Measurements from ENCODE around the gene MAGEB5. TPM values are rescaled to one million over a fixed set of nuclear protein-coding genes. Genes with fewer than 3 reads are reported as not detected.

Gene MAGEB5
- total RNA-seq (not detected in 2 replicates), polyA plus RNA-seq (not detected in 2 replicates), polyA minus RNA-seq (not detected in 2 replicates), Bru-seq, nascent RNA (not detected), BruChase-seq, experiment 1, labeled RNA remaining after a 6-hour chase (not detected), BruChase-seq, experiment 2, labeled RNA remaining after a 2-hour chase (not detected)
- not detected in 2 replicates for polyA plus RNA-seq (2011; cell fraction: cytosol; rRNA removed)
- polyA plus RNA-seq (2011; cell fraction: nucleus; rRNA removed): not detected in 2 replicates
- not detected in 2 replicates for polyA plus RNA-seq (2012)
- not detected for polyA minus RNA-seq (2011; cell fraction: cytosol; rRNA and poly(A)+ RNA removed)
- not detected in 2 replicates for polyA minus RNA-seq (2011; cell fraction: nucleus; rRNA and poly(A)+ RNA removed)
- long read RNA-seq: 0 reads

- Histone ChIP-seq H3K4me1 (ENCODE audit: control insufficient read depth, extremely low read depth, insufficient read depth, low read length) (no peaks in the 10 kb centered on the region), H3K27ac (ENCODE audit: insufficient read depth, low read depth, low read length) (no peak within 1 kb of the TSS), H3K4me3 (replicated peaks in 1 of 3; ENCODE audit: insufficient read depth in 1 of 3, low read depth in 1 of 3, low read length in 3 of 3) (no peak within 1 kb of the TSS), H3K36me3 (ENCODE audit: control insufficient read depth in 2 of 2, extremely low read depth in 1 of 2, insufficient read depth in 2 of 2, low read length in 2 of 2) (no peaks in the 10 kb centered on the region), H4K20me1 (replicated peaks; ENCODE audit: control insufficient read depth, extremely low read depth, insufficient read depth, low read length) (no peaks in the 10 kb centered on the region), H3K9me1 (replicated peaks; ENCODE audit: control insufficient read depth, extremely low read depth, insufficient read depth, low read length) (no peaks in the 10 kb centered on the region), H3K4me2 (ENCODE audit: insufficient read depth, low read length) (no peak within 1 kb of the TSS), H3K9ac (replicated peaks; ENCODE audit: extremely low read depth, insufficient read depth, low read length) (no peak within 1 kb of the TSS), H3K79me2 (ENCODE audit: control insufficient read depth, insufficient read depth, low read length) (no peaks in the 10 kb centered on the region), H2AFZ (ENCODE audit: low read depth, low read length) (no peak within 1 kb of the TSS), H3K9me3 (replicated peaks; ENCODE audit: control insufficient read depth, insufficient read depth, low read length) (no peaks in the 10 kb centered on the region), H3K27me3 (ENCODE audit: control insufficient read depth in 2 of 2, insufficient read depth in 2 of 2, low read length in 2 of 2) (no peaks in the 10 kb centered on the region)
- POLR2A ChIA-PET: no interaction called here
- dilution Hi-C loops (cut with MboI; ENCODE audit: extremely low pct_ligation_motif_present, low sequenced_read_pairs): no loop called here
- no peak for FAIRE-seq
- DNase-seq (ENCODE audit: low read depth, low spot score): no peak
- no TSS peak for BruUV-seq (replicated peaks)
- intact Hi-C loops (cut with micrococcal nuclease): no loop called here
- TF ChIP-seq FOS (IDR thresholded peaks at IDR 0.05; ENCODE audit: borderline replicate concordance, insufficient read depth, low read length) (no peak), JUN (IDR thresholded peaks at IDR 0.05; ENCODE audit: borderline replicate concordance, insufficient read depth, insufficient read length, low read depth) (no peak), MYC (IDR thresholded peaks at IDR 0.05; ENCODE audit: low read depth, low read length) (no peak), CTCF (IDR thresholded peaks at IDR 0.05; ENCODE audit: extremely low read depth in 1 of 2, insufficient read depth in 1 of 2, low read depth in 1 of 2, low read length in 2 of 2) (no peak), POLR2AphosphoS5 (IDR thresholded peaks at IDR 0.05; ENCODE audit: insufficient read depth, low read depth, low read length) (no peak), EZH2 (IDR thresholded peaks at IDR 0.05; ENCODE audit: borderline replicate concordance, low read depth, low read length, severe bottlenecking) (no peak), GATA2 (IDR thresholded peaks at IDR 0.05; ENCODE audit: insufficient read depth, insufficient read length, low read depth, low read length) (no peak), POLR2A (IDR thresholded peaks at IDR 0.05; ENCODE audit: low read depth, low read length) (no peak)
- TF ChIP-seq, protein P1, sequence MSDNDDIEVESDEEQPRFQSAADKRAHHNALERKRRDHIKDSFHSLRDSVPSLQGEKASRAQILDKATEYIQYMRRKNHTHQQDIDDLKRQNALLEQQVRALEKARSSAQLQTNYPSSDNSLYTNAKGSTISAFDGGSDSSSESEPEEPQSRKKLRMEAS (IDR thresholded peaks at IDR 0.05; ENCODE audit: insufficient read depth, insufficient read length): no peak
- CTCF ChIA-PET: no interaction called here
Observed at GRCh38 chrX:26215869-26216268, at the start of gene MAGEB5. Gene MAGEB5 (plus strand): TSS chrX:26216169. CDS start chrX:26217302, 1,133 bp downstream.

Data from endothelial cell of umbilical vein (primary cell).